Omental fat pad (tissue), 4 donors: ENCODE measurements around the gene MOBP. TPM values are rescaled to one million over a fixed set of nuclear protein-coding genes. Genes with fewer than 3 reads are reported as not detected.

ENCODE experiments used
- ATAC-seq: fragments of 150-250 bp; one replicate; pipeline ENCODE4 v1.9.1; 2016; ENCODE audit warnings: mild to moderate bottlenecking, moderate library complexity; ENCODE audit not compliant: low FRiP score
- DNase-seq: peaks from one replicate; pipeline ENCODE4 v3.0.0-alpha.2; 2019; ENCODE audit warnings: low spot score
- CTCF ChIP-seq, 3 donors: fragments of 450-650 bp; IDR thresholded peaks; one replicate each; pipeline ENCODE4 v1.5.1; 2016 to 2017; ENCODE audit warnings: antibody characterized with exemption in 3 of 3, mild to moderate bottlenecking in 3 of 3, moderate library complexity in 2 of 3
- total RNA-seq, 4 donors: library from RNA; depleted of rRNA; stranded (reverse); fragments of >200 nt; gene quantifications; one replicate each; pipeline ENCODE4 v1.1.0, GENCODE V29; 2016

Gene MOBP
- total RNA-seq, 4 donors from 2014 or later, result 0.09 TPM; not detected in 3

DNA sequence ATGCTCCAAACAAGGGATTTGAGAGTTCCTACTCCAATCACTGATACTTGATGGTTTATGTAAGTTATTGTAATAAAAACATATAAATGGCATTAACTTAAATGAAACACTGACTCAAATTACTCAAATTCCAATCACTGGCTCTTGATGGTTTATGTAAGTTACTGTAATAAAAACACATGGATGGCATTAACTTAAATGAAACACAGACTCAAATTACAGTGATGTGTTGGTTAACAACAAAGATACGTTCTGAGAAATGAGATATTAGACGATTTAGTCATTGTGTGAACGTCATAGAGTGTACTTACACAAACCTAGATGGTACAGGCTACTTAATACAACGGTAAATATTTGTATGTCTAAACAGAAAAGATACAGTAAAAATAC, 6.6 kb downstream of the MOBP start:
- no peak for TF ChIP-seq CTCF (IDR thresholded peaks at IDR 0.05)
- ATAC-seq (no peak), DNase-seq (no peak)

GRCh38 chr3:39476783-39477182, 9.3 kb downstream of the MOBP start:
- DNase-seq (no peak), ATAC-seq (no peak)
- no peak for TF ChIP-seq CTCF (IDR thresholded peaks at IDR 0.05)

- no peak for TF ChIP-seq CTCF (IDR thresholded peaks at IDR 0.05)
- ATAC-seq (no peak), DNase-seq (no peak)
Observed at GRCh38 chr3:39478226-39478625, 10.7 kb downstream of the MOBP start.

DNA sequence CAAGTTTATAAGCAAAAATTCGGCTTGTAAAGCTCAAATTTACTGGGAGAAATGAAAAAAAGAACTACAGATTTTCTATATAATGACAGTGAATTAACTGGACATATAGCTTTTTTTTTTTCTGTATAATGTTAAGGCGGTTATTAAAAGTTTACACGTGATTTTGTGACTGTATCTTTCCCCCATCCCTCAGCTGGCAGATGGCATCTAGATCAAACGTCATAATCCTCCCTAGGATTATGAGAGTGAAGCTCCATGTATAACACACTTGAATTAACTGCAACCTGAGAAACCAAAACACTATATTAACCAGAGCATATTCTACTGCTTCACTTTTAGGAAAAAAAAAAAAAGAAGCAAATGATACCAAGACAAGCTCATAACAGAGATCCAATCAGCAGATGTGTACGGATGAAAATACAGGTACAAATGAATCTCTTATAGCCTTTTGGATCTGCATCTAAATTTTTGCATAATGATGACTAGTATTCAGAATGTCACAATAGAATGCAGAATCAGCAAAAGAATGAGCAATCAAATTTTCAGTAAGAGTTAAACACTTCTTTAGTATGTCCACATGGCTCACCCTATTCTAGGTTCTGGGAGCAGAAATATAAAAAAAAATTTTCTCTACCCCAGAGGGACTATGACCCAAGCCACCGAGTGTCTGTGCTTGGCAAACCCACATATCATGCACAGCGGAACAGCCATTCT, 12.4 kb downstream of the MOBP start:
- TF ChIP-seq CTCF (IDR thresholded peaks at IDR 0.05), result no peak
- no peak for DNase-seq
- no peak for ATAC-seq

- no peak for TF ChIP-seq CTCF (IDR thresholded peaks at IDR 0.05)
- DNase-seq (no peak), ATAC-seq (no peak)
Observed at GRCh38 chr3:39485547-39485946, 18.1 kb downstream of the MOBP start.

- no peak for DNase-seq
- TF ChIP-seq CTCF (IDR thresholded peaks at IDR 0.05), result no peak
- ATAC-seq, result no peak
Observed at GRCh38 chr3:39491014-39491413, 23.5 kb downstream of the MOBP start.

GRCh38 chr3:39491733-39492350, 24.4 kb downstream of the MOBP start:
- no peak for ATAC-seq
- no peak for TF ChIP-seq CTCF (IDR thresholded peaks at IDR 0.05)
- no peak for DNase-seq
